ENCODE results near the gene DMBT1.

GRCh38 chr10:122559228-122559627 lies 1.3 kb upstream of the DMBT1 start:
- TF ChIP-seq EZH2phosphoT487 (IDR thresholded peaks at IDR 0.05), result no peak
- no peak for TF ChIP-seq CTCF (IDR thresholded peaks at IDR 0.05)
